ENCODE data around the gene PAFAH2. TPM values are rescaled to one million over a fixed set of nuclear protein-coding genes. Genes with fewer than 3 reads are reported as not detected.

Gene PAFAH2
- total RNA-seq, 2 experiments from 2014 or later = 7.4 to 8.0 TPM

- Mint-ChIP-seq H3K4me1 (ENCODE audit: low read depth) (no peaks in the 10 kb centered on the region), H3K27ac (no peak overlapping the region), H3K4me3 (no peak overlapping the region), H3K27me3 (no peaks in the 10 kb centered on the region), H3K9me3 (no peaks in the 10 kb centered on the region), H3K36me3 (ENCODE audit: low read depth) (no peaks in the 10 kb centered on the region)
- ATAC-seq (no peak), DNase-seq (no peak)
- no peak for TF ChIP-seq CTCF (IDR thresholded peaks at IDR 0.05)
- ChIA-PET CTCF (interaction anchor here (1.1 to 1.3 kb wide), 2 partner anchors 85 to 92 kb away, joined by 3 read pairs; partner anchors contain the start of gene PAFAH2), POLR2A (interaction anchor here (1.1 to 1.6 kb wide), 2 partner anchors 10 to 86 kb away, joined by 3 to 4 read pairs; partner anchors contain the start of gene PAFAH2)
- intact Hi-C loops (cut with micrococcal nuclease) = no loop called here
These were observed 85.6 kb downstream of the PAFAH2 start for GRCh38 chr1:25912076-25912831.

GRCh38 chr1:25911162-25911561, 86.7 kb downstream of the PAFAH2 start:
- Mint-ChIP-seq H3K4me1 (ENCODE audit: low read depth) (no peaks in the 10 kb centered on the region), H3K36me3 (ENCODE audit: low read depth) (no peaks in the 10 kb centered on the region), H3K4me3 (no peak overlapping the region), H3K27ac (no peak overlapping the region), H3K27me3 (no peaks in the 10 kb centered on the region), H3K9me3 (no peaks in the 10 kb centered on the region)
- no peak for TF ChIP-seq CTCF (IDR thresholded peaks at IDR 0.05)
- ChIA-PET CTCF (interaction anchor here (1.3 kb wide), 1 partner anchor 16 kb away, joined by 3 read pairs; no protein-coding TSS in a partner anchor), POLR2A (interaction anchor here (1.1 to 1.2 kb wide), 2 partner anchors 13 to 87 kb away, joined by 4 read pairs; partner anchors contain the start of gene PAFAH2)
- ATAC-seq (no peak), DNase-seq (no peak)
- intact Hi-C loops (cut with micrococcal nuclease) = no loop called here

Other genes starting within 250 kb of the PAFAH2 start
- 10 to 100 TPM; 15.3 to 17.7 TPM for gene SELENON, start 197.9 kb downstream of the PAFAH2 start, total RNA-seq
- gene MTFR1L, start 178.1 kb downstream of the PAFAH2 start, total RNA-seq = 10 to 100 TPM; 25.6 to 27.4 TPM
- gene AUNIP, start 138.6 kb downstream of the PAFAH2 start, total RNA-seq = 10 to 100 TPM in 1 of 2 experiments, 1 to 10 TPM in 1; 8.8 to 10.3 TPM
- gene PAQR7, start 122.4 kb downstream of the PAFAH2 start, total RNA-seq = 1 to 10 TPM; 6.8 to 8.0 TPM
- gene STMN1, start 91.6 kb downstream of the PAFAH2 start, total RNA-seq = 100 to 1,000 TPM; 487 to 493 TPM
- not detected for gene EXTL1, start 23.7 kb upstream of the PAFAH2 start, total RNA-seq
- not detected for gene SLC30A2, start 48.1 kb upstream of the PAFAH2 start, total RNA-seq
- under 1 TPM in 1 of 2 experiments, not detected in 1; 0.18 TPM for gene TRIM63, start 69.6 kb upstream of the PAFAH2 start, total RNA-seq
- 10 to 100 TPM; 11.7 to 13.4 TPM for gene PDIK1L, start 113.8 kb upstream of the PAFAH2 start, total RNA-seq
- not detected for gene FAM110D, start 161.0 kb upstream of the PAFAH2 start, total RNA-seq
- not detected for gene C1orf232, start 170.9 kb upstream of the PAFAH2 start, total RNA-seq
- gene ZNF593, start 171.8 kb upstream of the PAFAH2 start, total RNA-seq = 10 to 100 TPM; 40.9 to 41.1 TPM
- not detected for gene ZNF593OS, start 173.8 kb upstream of the PAFAH2 start, total RNA-seq
- gene CNKSR1, start 179.4 kb upstream of the PAFAH2 start, total RNA-seq = 1 to 10 TPM; 1.2 to 1.4 TPM
- gene CATSPER4, start 192.5 kb upstream of the PAFAH2 start, total RNA-seq = not detected
- 10 to 100 TPM; 32.8 to 33.7 TPM for gene CEP85, start 236.1 kb upstream of the PAFAH2 start, total RNA-seq